CD8-positive, alpha-beta memory T cell (primary cell): ENCODE measurements around the gene RBL1. TPM values are rescaled to one million over a fixed set of nuclear protein-coding genes. Genes with fewer than 3 reads are reported as not detected.
"Not testable (repeated sequence)": the region's sequence is repeated elsewhere in the genome, so short reads cannot be mapped to it uniquely, and the experiment has no call there.

Experiments used
- CTCF ChIA-PET: fragments of 350-600 bp; sonication (Branson Sonifier 250); formaldehyde crosslinking; loops from one replicate; lab custom pipeline; 2021; ENCODE audit warnings: antibody characterized with exemption; lab: Charles Lee
- POLR2A ChIA-PET: fragments of 350-600 bp; sonication (Branson Sonifier 250); formaldehyde crosslinking; loops from one replicate; lab custom pipeline; 2021; ENCODE audit warnings: antibody characterized with exemption; lab: Charles Lee
- DNase-seq, 5 donors: peaks; one replicate each; pipeline versions ENCODE4 v3.0.0 to v3.0.0-alpha.2; 2020 to 2022; ENCODE audit warnings: mixed read lengths in 1 of 5
- H3K27ac ChIP-seq: one replicate; pipeline ENCODE4 v1.7.0; 2013; ENCODE audit warnings: low read depth, mild to moderate bottlenecking, low read length, moderate library complexity
- H3K27me3 ChIP-seq: 2 replicates; pipeline ENCODE4 v1.7.0; 2013; ENCODE audit warnings: low read length, mild to moderate bottlenecking; ENCODE audit not compliant: insufficient read depth, poor library complexity, severe bottlenecking
- H3K36me3 ChIP-seq: 2 replicates; pipeline ENCODE4 v1.7.0; 2013; ENCODE audit warnings: mild to moderate bottlenecking, low read length, moderate library complexity; ENCODE audit not compliant: insufficient read depth
- H3K4me1 ChIP-seq: 2 replicates; pipeline ENCODE4 v1.7.0; 2013; ENCODE audit warnings: mild to moderate bottlenecking, low read length, moderate library complexity; ENCODE audit not compliant: insufficient read depth
- H3K4me3 ChIP-seq: 2 replicates; pipeline ENCODE4 v1.7.0; 2013; ENCODE audit warnings: mild to moderate bottlenecking, low read length
- H3K9me3 ChIP-seq: 2 replicates; pipeline ENCODE4 v1.7.0; 2013; ENCODE audit warnings: mild to moderate bottlenecking, low read length
- H3K27ac Mint-ChIP-seq, 8 donors: one replicate each; pipeline ENCODE4 v1.8.0; 2020 to 2021; ENCODE audit warnings: mixed read lengths in 8 of 8, mild to moderate bottlenecking in 6 of 8, inconsistent platforms in 3 of 8, moderate library complexity in 3 of 8
- H3K27me3 Mint-ChIP-seq, 2 donors: one replicate each; pipeline ENCODE4 v1.8.0; 2020 to 2021; ENCODE audit warnings: mixed read lengths in 2 of 2, mild to moderate bottlenecking in 1 of 2, moderate library complexity in 1 of 2
- H3K36me3 Mint-ChIP-seq, 3 donors: one replicate each; pipeline ENCODE4 v1.8.0; 2020 to 2021; ENCODE audit warnings: mixed read lengths in 3 of 3, inconsistent platforms in 1 of 3, mild to moderate bottlenecking in 1 of 3
- H3K4me1 Mint-ChIP-seq, 3 donors: one replicate each; pipeline ENCODE4 v1.8.0; 2020 to 2021; ENCODE audit warnings: mixed read lengths in 3 of 3, inconsistent platforms in 1 of 3, mild to moderate bottlenecking in 1 of 3
- H3K4me3 Mint-ChIP-seq, 7 donors: one replicate each; pipeline ENCODE4 v1.8.0; 2020 to 2021; ENCODE audit warnings: mixed read lengths in 7 of 7, mild to moderate bottlenecking in 6 of 7, moderate library complexity in 4 of 7, inconsistent platforms in 2 of 7
- H3K9me3 Mint-ChIP-seq, 5 donors: one replicate each; pipeline ENCODE4 v1.8.0; 2020 to 2022; ENCODE audit warnings: mixed read lengths in 5 of 5, mild to moderate bottlenecking in 3 of 5, moderate library complexity in 2 of 5, inconsistent platforms in 1 of 5
- polyA plus RNA-seq: library from polyadenylated mRNA; unstranded; fragments of 300-500 nt; fragmentation: Illumina TruSeq; gene quantifications from one replicate; pipeline ENCODE4 v1.2.3, GENCODE V29; 2021
- total RNA-seq, 2 experiments: library from RNA; stranded (reverse); gene quantifications; one replicate each; pipeline ENCODE4 v1.2.3, GENCODE V29; 2021

The RBL1 gene
- total and polyA plus RNA-seq, 3 experiments from 2014 or later: 13.7 to 45.0 (median 44.0) TPM

DNA sequence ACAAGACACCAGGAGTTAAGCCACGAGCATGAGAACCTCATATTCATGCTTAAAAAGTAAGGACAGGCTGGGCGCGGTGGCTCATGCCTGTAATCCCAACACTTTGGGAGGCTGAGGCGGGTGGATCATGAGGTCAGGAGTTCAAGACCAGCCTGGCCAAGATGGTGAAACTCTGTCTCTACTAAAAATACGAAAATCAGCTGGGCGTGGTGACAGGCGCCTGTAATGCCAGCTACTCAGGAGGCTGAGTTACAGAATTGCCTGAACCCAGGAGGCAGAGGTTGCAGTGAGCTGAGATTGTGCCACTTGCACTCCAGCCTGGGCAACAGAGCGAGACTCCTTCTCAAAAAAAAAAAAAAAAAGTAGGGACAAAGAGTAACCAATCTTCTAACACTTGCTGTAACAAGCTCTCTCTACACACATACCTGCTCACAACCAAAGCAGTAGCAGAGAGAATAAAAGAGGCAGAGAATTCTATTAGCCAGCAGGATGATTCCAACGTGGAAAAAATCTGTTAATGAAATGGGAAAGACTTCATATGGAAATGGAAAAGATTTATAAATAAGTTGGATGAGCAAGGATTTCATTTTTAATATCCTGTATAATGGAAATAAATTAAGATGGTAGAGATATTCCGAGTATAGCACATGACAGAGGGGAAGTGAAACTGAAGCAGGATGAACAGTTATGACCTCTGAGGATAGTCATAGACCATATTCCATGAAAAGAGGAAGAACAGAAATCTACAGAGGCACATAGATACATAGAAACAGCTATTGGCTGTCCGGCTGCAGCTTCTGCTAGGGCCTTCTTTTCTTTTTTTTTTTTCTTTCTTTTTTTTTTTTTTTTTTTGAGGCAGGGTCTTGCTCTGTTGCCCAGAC, 90.5 kb downstream of the RBL1 start:
- POLR2A ChIA-PET: interaction anchor here (0.6 to 0.7 kb wide), 2 partner anchors 17 to 73 kb away, joined by 3 to 5 read pairs; no protein-coding TSS in a partner anchor
- H3K27ac ChIP-seq, H3K27me3 Mint-ChIP-seq, H3K27me3 ChIP-seq, H3K9me3 ChIP-seq, DNase-seq, H3K4me3 ChIP-seq, H3K9me3 Mint-ChIP-seq, H3K36me3 ChIP-seq: not testable (repeated sequence)
- peak overlapping the region in 1 of 7 donors; percentile 30 for H3K4me3 Mint-ChIP-seq
- peaks cover 11% of the 10 kb centered on the region for H3K4me1 ChIP-seq
- peak overlapping the region in 2 of 8 donors; percentile 26 to 58 for H3K27ac Mint-ChIP-seq
- H3K4me1 Mint-ChIP-seq: peaks cover 14 to 22% (median 16%) of the 10 kb centered on the region in 3 donors
- peaks cover 6 to 23% (median 10%) of the 10 kb centered on the region in 3 donors for H3K36me3 Mint-ChIP-seq
- CTCF ChIA-PET: interaction anchor here (1.4 to 8.1 kb wide), 2 partner anchors 18 to 76 kb away, joined by 3 to 98 read pairs; no protein-coding TSS in a partner anchor

DNA sequence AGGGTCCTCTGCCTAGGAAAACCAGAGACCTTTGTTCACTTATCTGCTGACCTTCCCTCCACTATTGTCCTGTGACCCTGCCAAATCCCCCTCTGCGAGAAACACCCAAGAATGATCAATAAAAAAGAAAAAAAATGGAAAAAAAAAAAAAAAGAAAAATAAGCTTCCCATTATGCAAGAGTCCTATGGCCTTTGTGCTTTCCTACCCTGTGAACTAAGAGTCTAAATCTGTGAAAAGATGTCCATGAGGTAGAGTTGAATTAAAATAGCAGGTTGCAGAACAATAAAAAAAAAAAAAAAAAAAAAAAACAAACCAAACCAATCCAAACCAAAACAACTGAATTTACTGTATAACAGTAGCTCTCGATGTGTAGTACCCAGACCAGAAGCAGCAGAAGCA, 94.2 kb downstream of the RBL1 start:
- peaks cover 6 to 40% (median 12%) of the 10 kb centered on the region in 3 donors for H3K36me3 Mint-ChIP-seq
- CTCF ChIA-PET: interaction anchor here (0.7 kb wide), 1 partner anchor 42 kb away, joined by 3 read pairs; no protein-coding TSS in a partner anchor
- H3K9me3 ChIP-seq, H3K4me3 ChIP-seq, H3K9me3 Mint-ChIP-seq, DNase-seq, H3K4me1 Mint-ChIP-seq, H3K4me3 Mint-ChIP-seq, POLR2A ChIA-PET, H3K4me1 ChIP-seq, H3K27ac ChIP-seq, H3K27me3 ChIP-seq, H3K27me3 Mint-ChIP-seq: not testable (repeated sequence)
- peaks cover 12% of the 10 kb centered on the region for H3K36me3 ChIP-seq
- H3K27ac Mint-ChIP-seq: peak overlapping the region in 1 of 8 donors; percentile 22

DNA sequence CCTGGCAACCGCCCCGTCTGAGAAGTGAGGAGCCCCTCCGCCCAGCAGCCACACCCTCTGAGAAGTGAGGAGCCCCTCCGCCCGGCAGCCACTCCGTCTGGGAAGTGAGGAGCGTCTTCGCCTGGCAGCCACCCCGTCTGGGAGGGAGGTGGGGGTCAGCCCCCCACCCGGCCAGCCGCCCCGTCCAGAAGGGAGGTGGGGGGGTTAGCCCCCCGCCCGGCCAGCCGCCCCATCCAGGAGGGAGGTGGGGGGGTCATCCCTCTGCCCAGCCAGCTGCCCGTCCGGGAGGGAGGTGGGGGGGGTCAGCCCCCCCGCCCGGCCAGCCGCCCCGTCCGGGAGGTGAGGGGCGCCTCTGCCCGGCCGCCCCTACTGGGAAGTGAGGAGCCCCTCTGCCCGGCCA, 95.6 kb downstream of the RBL1 start:
- H3K36me3 ChIP-seq: peaks cover 12% of the 10 kb centered on the region
- peaks cover 9 to 46% (median 14%) of the 10 kb centered on the region in 3 donors for H3K36me3 Mint-ChIP-seq
- CTCF ChIA-PET: not testable (repeated sequence)

DNA sequence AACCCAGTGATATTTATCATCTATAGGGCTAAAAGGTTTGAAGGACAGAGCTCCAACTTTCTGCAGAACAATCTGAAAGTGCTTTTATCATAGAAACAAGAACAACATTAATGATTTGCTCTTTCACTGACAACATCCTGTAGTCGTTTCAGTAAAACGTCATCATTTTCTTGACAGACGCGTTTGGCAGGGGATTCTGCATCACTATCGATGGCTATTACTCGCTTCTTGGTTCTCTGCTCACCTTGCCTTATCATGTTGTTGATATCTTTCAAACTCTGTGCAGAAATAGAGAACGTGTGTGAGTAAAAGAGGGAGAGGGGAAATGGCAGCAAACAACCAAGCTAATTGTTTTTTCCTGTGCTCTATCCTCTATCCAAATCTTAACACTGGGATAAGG, 97.1 kb downstream of the RBL1 start:
- H3K9me3 ChIP-seq: no peaks in the 10 kb centered on the region
- peaks cover 5% of the 10 kb centered on the region for H3K4me1 ChIP-seq
- Mint-ChIP-seq H3K9me3 (no peaks in the 10 kb centered on the region), H3K27ac (peak overlapping the region in 6 of 8 donors; percentile 33 to 85 (median 68)), H3K27me3 (peaks cover 0 to 3% of the 10 kb centered on the region in 2 donors), H3K4me3 (peak overlapping the region in 1 of 7 donors; percentile 13), H3K4me1 (peaks cover 3 to 10% (median 4%) of the 10 kb centered on the region in 3 donors), H3K36me3 (peaks cover 18 to 52% (median 19%) of the 10 kb centered on the region in 3 donors)
- ChIA-PET POLR2A (no interaction called here), CTCF (interaction anchor here (1.0 kb wide), 1 partner anchor 9 kb away, joined by 3 read pairs; no protein-coding TSS in a partner anchor)
- DNase-seq: peak in 1 of 5 donors; percentile 16
- H3K4me3 ChIP-seq: no peak overlapping the region
- H3K36me3 ChIP-seq: peaks cover 12% of the 10 kb centered on the region
- no peak overlapping the region for H3K27ac ChIP-seq
- no peaks in the 10 kb centered on the region for H3K27me3 ChIP-seq

More for the DNA sequence above, 95.6 kb downstream of the RBL1 start:
- H3K9me3 ChIP-seq, POLR2A ChIA-PET, H3K4me1 ChIP-seq, DNase-seq, H3K27ac Mint-ChIP-seq, H3K27me3 Mint-ChIP-seq, H3K27ac ChIP-seq, H3K27me3 ChIP-seq, H3K9me3 Mint-ChIP-seq, H3K4me3 Mint-ChIP-seq, H3K4me1 Mint-ChIP-seq, H3K4me3 ChIP-seq: not testable (repeated sequence)

DNA sequence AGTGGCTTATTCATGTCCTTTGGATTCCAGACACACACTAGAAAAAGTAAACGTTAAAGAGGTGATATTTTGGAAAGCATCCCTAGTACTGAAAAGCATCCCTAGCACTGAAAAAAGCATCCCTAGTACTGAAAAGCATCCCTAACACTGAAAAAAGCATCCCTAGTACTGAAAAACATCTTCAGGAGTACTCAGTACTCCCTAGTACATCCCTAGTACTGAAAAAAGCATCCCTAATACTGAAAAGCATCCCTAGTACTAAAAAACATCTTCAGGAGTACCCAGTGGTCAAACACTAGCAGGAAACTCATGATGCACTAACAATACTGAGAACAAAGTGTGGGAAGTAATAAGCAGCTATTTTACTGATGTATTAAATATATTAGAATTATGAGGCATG, 98.7 kb downstream of the RBL1 start:
- no peaks in the 10 kb centered on the region for H3K27me3 ChIP-seq
- Mint-ChIP-seq H3K36me3 (peaks cover 18 to 45% (median 20%) of the 10 kb centered on the region in 3 donors), H3K9me3 (peaks cover 3 to 7% (median 6%) of the 10 kb centered on the region in 5 donors), H3K4me3 (no peak overlapping the region), H3K27ac (peak overlapping the region in 1 of 8 donors; percentile 50), H3K4me1 (peaks cover 0 to 13% (median 5%) of the 10 kb centered on the region in 3 donors), H3K27me3 (peaks cover 0 to 3% of the 10 kb centered on the region in 2 donors)
- H3K27ac ChIP-seq: no peak overlapping the region
- no peaks in the 10 kb centered on the region for H3K9me3 ChIP-seq
- peaks cover 5% of the 10 kb centered on the region for H3K4me1 ChIP-seq
- POLR2A ChIA-PET: no interaction called here
- H3K36me3 ChIP-seq: peaks cover 5% of the 10 kb centered on the region
- H3K4me3 ChIP-seq: no peak overlapping the region
- no peak for DNase-seq
- CTCF ChIA-PET: no interaction called here

DNA sequence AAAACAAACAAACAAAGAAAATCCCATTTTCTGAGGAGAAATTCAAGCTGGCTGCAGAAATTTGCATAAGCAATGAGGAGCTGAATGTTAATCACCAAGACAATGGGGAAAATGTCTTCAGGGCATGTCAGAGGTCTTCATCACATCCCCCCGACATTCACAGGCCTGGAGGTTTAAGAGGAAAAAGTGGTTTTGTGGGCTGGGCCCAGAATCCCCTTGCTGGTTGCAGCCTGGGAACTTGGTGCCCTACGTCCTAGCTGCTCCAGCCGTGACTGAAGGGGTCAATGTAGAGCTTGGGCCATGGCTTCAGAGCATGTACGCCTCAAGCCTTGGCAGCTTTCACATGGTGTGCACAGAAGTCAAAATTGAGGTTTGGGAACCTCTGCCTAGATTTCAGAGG, 101.6 kb downstream of the RBL1 start:
- peaks cover 13% of the 10 kb centered on the region for H3K4me1 ChIP-seq
- H3K27me3 Mint-ChIP-seq, H3K36me3 ChIP-seq, H3K9me3 ChIP-seq, CTCF ChIA-PET, H3K27me3 ChIP-seq, POLR2A ChIA-PET, H3K9me3 Mint-ChIP-seq, DNase-seq, H3K4me3 ChIP-seq, H3K4me3 Mint-ChIP-seq, H3K27ac ChIP-seq: not testable (repeated sequence)
- Mint-ChIP-seq H3K36me3 (peaks cover 20 to 45% (median 24%) of the 10 kb centered on the region in 3 donors), H3K27ac (peak overlapping the region in 2 of 8 donors; percentile 38 to 69), H3K4me1 (peaks cover 17 to 30% (median 19%) of the 10 kb centered on the region in 3 donors)

DNA sequence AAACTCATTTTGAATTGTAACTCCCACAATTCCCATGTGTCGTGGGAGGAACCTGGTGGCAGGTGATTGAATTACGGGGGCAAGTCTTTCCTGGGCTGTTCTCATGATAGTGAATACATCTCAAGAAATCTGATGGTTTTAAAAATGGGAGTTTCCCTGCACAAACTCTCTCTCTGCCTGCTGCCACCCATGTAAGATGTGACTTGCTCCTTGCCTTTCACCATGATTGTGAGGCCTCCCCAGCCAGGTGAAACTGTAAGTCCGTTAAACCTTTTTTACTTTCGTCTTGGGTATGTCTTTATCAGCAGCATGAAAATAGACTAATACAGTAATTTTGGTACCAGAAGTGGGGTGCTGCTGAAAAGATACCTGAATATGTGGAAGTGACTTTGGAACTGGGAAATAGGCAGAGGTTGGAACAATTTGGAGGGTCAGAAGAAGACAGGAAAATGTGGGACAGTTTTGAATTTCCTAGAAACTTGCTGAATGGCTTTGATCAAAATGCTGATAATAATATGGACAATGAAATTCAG, 102.9 kb downstream of the RBL1 start:
- no peak overlapping the region for H3K27ac ChIP-seq
- ChIA-PET CTCF (no interaction called here), POLR2A (no interaction called here)
- Mint-ChIP-seq H3K4me1 (peaks cover 31 to 44% (median 32%) of the 10 kb centered on the region in 3 donors), H3K27ac (peak overlapping the region in 4 of 8 donors; percentile 6 to 73 (median 28)), H3K27me3 (peaks cover 0 to 3% of the 10 kb centered on the region in 2 donors), H3K9me3 (peaks cover 3 to 7% (median 6%) of the 10 kb centered on the region in 5 donors), H3K4me3 (no peak overlapping the region), H3K36me3 (peaks cover 21 to 35% (median 27%) of the 10 kb centered on the region in 3 donors)
- H3K4me1 ChIP-seq: peaks cover 22% of the 10 kb centered on the region
- no peaks in the 10 kb centered on the region for H3K27me3 ChIP-seq
- no peak overlapping the region for H3K4me3 ChIP-seq
- no peaks in the 10 kb centered on the region for H3K9me3 ChIP-seq
- peaks cover 5% of the 10 kb centered on the region for H3K36me3 ChIP-seq
- DNase-seq: no peak
